Activated T-cell treated with anti-CD3 and anti-CD28 coated beads, Interleukin-2, amount 50 U/mL, for 24 hours (primary cell): ENCODE measurements around the gene TTLL8.

Experiments used
- DNase-seq: peaks from one replicate; pipeline ENCODE4 v3.0.0-alpha.2; 2020
- H3K27ac Mint-ChIP-seq: 2 replicates; pipeline ENCODE4 v1.8.0; 2020; ENCODE audit warnings: mild to moderate bottlenecking, mixed read lengths
- H3K27me3 Mint-ChIP-seq: 2 replicates; pipeline ENCODE4 v1.8.0; 2020; ENCODE audit warnings: mixed read lengths
- H3K36me3 Mint-ChIP-seq: 2 replicates; pipeline ENCODE4 v1.8.0; 2020; ENCODE audit warnings: low read depth, mixed read lengths
- H3K4me1 Mint-ChIP-seq: 2 replicates; pipeline ENCODE4 v1.8.0; 2020; ENCODE audit warnings: low read depth, mixed read lengths
- H3K4me3 Mint-ChIP-seq: 2 replicates; pipeline ENCODE4 v1.8.0; 2020; ENCODE audit warnings: mild to moderate bottlenecking, moderate library complexity, mixed read lengths
- H3K9me3 Mint-ChIP-seq: 2 replicates; pipeline ENCODE4 v1.8.0; 2020; ENCODE audit warnings: mixed read lengths

TTLL8 gene

DNA sequence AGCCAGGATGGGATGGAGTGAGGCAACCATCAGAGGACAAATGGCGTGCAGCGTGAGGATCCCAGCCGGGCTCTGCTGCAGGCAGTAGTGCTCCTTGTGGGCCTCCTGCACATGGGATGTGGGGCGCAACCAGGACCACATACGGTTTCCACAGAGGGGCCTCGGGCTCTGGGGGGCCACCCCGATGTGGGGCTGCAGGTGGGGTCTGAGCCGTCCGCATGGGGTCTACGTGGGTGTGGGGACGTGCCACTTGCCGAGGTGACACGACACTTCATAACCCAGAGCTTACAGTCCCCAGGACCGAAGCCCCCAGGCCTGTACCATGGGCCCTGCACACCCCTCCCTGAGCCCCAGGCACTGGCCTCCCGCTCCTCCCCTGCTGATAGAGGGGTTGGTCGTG lies 10.8 kb downstream of the TTLL8 start:
- no peaks in the 10 kb centered on the region for H3K36me3 Mint-ChIP-seq
- peaks cover 24% of the 10 kb centered on the region for H3K27me3 Mint-ChIP-seq
- no peak overlapping the region for H3K4me3 Mint-ChIP-seq
- no peak for DNase-seq
- no peaks in the 10 kb centered on the region for H3K9me3 Mint-ChIP-seq
- H3K4me1 Mint-ChIP-seq: peaks cover 8% of the 10 kb centered on the region
- no peak overlapping the region for H3K27ac Mint-ChIP-seq

DNA sequence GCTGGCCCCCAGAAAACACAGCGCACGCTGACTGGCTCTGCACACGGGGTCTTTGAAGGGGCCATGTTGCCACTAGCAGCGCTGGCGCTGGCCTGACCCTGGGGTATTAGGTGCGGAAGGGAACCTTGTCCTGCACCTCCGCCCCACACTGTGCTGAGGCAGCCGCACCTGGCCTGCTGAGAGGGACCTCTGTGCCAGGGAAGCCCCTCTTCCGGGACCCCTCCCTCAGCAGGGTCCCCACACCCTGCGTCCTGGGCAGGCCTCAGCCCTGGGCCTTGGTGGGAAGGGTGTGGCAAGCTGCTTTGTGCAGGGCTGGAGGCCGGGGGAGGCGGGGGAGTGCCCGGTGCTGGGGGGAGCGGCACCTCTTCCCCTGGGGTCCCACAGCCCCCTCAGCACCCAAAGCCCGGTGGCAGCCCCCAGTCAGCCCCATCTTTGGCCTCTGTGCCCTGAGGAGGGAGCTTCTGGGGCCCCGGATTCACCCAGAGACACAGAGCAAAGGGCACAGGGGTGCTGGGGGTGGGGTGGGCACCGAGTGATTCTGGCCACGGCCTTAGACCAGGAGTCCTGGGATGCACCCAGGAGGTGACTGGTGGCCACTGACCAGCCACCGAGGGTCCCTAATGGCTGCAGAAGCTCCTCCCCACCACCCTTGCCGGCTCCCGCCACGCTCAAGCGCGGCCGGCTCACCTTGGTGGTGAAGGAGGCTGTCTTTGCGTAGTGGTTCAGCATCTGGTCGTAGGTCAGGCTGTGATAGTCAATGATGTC lies 11.4 kb downstream of the TTLL8 start:
- H3K36me3 Mint-ChIP-seq: no peaks in the 10 kb centered on the region

DNA sequence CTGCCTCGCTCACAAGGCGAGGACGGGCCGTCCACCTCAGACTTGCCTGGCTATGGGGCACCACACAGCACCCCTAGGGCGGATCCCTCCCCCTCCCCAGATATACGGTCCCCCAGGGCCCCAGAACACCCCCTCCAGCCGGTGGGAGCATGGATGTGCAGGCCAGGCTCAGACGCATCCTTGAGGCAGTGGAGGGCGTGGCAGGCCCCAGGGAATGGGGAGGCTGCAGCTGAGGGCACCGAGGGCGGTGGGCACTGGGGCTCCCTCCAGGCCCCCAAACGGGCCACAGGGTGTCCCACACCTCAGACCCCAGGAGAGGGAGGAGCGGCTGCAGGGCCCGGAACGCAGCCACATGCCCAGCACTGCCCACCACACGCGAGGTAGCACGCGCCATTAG lies 12.1 kb downstream of the TTLL8 start:
- Mint-ChIP-seq H3K27ac (no peak overlapping the region), H3K4me3 (no peak overlapping the region), H3K27me3 (peaks cover 24% of the 10 kb centered on the region), H3K36me3 (no peaks in the 10 kb centered on the region), H3K4me1 (peaks cover 8% of the 10 kb centered on the region), H3K9me3 (no peaks in the 10 kb centered on the region)
- DNase-seq: no peak

More for the DNA sequence above, 11.4 kb downstream of the TTLL8 start:
- Mint-ChIP-seq H3K4me3 (no peak overlapping the region), H3K27me3 (peaks cover 24% of the 10 kb centered on the region), H3K9me3 (no peaks in the 10 kb centered on the region), H3K4me1 (peaks cover 8% of the 10 kb centered on the region), H3K27ac (no peak overlapping the region)
- DNase-seq: no peak

- no peak overlapping the region for H3K27ac Mint-ChIP-seq
- H3K4me1 Mint-ChIP-seq: peaks cover 8% of the 10 kb centered on the region
- no peaks in the 10 kb centered on the region for H3K36me3 Mint-ChIP-seq
- peaks cover 24% of the 10 kb centered on the region for H3K27me3 Mint-ChIP-seq
- no peak for DNase-seq
- H3K4me3 Mint-ChIP-seq: no peak overlapping the region
- H3K9me3 Mint-ChIP-seq: no peaks in the 10 kb centered on the region
Observed at GRCh38 chr22:50045211-50046018, 12.7 kb downstream of the TTLL8 start.

- Mint-ChIP-seq H3K27ac (no peak overlapping the region), H3K4me1 (peaks cover 8% of the 10 kb centered on the region), H3K36me3 (no peaks in the 10 kb centered on the region), H3K27me3 (peaks cover 24% of the 10 kb centered on the region), H3K9me3 (no peaks in the 10 kb centered on the region), H3K4me3 (no peak overlapping the region)
- no peak for DNase-seq
Observed at GRCh38 chr22:50044485-50045118, 13.5 kb downstream of the TTLL8 start.

GRCh38 chr22:50041361-50042065 lies 16.6 kb downstream of the TTLL8 start:
- no peak for DNase-seq
- Mint-ChIP-seq H3K27ac (no peak overlapping the region), H3K9me3 (peaks cover 3% of the 10 kb centered on the region), H3K4me1 (peaks cover 8% of the 10 kb centered on the region), H3K36me3 (no peaks in the 10 kb centered on the region), H3K27me3 (peaks cover 24% of the 10 kb centered on the region), H3K4me3 (no peak overlapping the region)

- Mint-ChIP-seq H3K36me3 (no peaks in the 10 kb centered on the region), H3K27me3 (peaks cover 24% of the 10 kb centered on the region), H3K4me1 (peaks cover 8% of the 10 kb centered on the region), H3K9me3 (peaks cover 3% of the 10 kb centered on the region), H3K4me3 (no peak overlapping the region), H3K27ac (no peak overlapping the region)
- DNase-seq: no peak
Observed at GRCh38 chr22:50040717-50041116, 17.4 kb downstream of the TTLL8 start.

- no peak overlapping the region for H3K27ac Mint-ChIP-seq
- peaks cover 8% of the 10 kb centered on the region for H3K4me1 Mint-ChIP-seq
- no peak overlapping the region for H3K4me3 Mint-ChIP-seq
- DNase-seq: no peak
- peaks cover 25% of the 10 kb centered on the region for H3K27me3 Mint-ChIP-seq
- H3K36me3 Mint-ChIP-seq: no peaks in the 10 kb centered on the region
- H3K9me3 Mint-ChIP-seq: peaks cover 3% of the 10 kb centered on the region
Observed at GRCh38 chr22:50039669-50040443, 18.2 kb downstream of the TTLL8 start.

GRCh38 chr22:50035976-50036724 lies 21.9 kb downstream of the TTLL8 start:
- H3K9me3 Mint-ChIP-seq: peaks cover 3% of the 10 kb centered on the region
- H3K27me3 Mint-ChIP-seq: peaks cover 6% of the 10 kb centered on the region
- no peak overlapping the region for H3K4me3 Mint-ChIP-seq
- H3K27ac Mint-ChIP-seq: no peak overlapping the region
- DNase-seq: no peak
- no peaks in the 10 kb centered on the region for H3K36me3 Mint-ChIP-seq
- H3K4me1 Mint-ChIP-seq: no peaks in the 10 kb centered on the region

DNA sequence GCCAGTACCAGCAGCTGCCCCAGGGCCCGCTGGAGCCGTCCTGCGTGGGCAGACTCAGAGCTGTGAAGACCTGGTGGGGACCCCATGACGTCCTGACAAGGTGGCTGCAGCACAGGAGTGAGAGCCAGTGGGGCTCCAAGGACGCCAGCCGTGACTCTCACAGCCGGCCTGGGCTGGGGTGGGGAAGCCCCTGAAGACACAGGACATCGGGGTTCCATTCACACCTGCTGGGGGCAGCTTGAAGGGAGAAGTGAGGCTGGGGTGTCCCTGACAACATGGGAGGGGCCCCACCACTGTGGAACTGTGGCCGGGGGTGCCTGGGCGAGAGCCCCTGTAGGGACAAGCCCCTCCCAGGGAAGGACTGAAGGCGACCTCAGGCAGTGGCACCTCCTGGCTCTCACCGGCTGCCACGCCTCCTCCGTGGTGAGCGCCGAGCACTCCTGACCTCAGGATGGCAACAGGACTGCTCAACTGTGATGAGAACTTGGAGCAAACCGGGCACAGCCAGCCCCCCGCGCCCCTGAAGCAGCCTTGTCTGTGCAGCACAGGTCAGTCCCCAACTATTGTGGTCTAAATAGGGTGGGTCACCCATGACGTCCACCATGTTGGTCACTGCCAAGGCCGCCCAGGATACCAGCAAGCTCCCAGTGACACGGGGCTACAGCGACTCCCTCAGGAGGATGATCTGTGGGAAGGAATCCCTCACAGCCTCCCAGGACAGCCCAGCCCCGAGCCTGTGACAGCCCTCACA lies 22.8 kb downstream of the TTLL8 start:
- H3K27ac Mint-ChIP-seq: no peak overlapping the region
- H3K36me3 Mint-ChIP-seq: no peaks in the 10 kb centered on the region
- H3K4me3 Mint-ChIP-seq: no peak overlapping the region
- peaks cover 6% of the 10 kb centered on the region for H3K27me3 Mint-ChIP-seq
- no peak for DNase-seq
- peaks cover 3% of the 10 kb centered on the region for H3K9me3 Mint-ChIP-seq
- no peaks in the 10 kb centered on the region for H3K4me1 Mint-ChIP-seq

GRCh38 chr22:50034126-50035081 lies 23.7 kb downstream of the TTLL8 start:
- Mint-ChIP-seq H3K27me3 (peaks cover 6% of the 10 kb centered on the region), H3K4me3 (no peak overlapping the region), H3K27ac (no peak overlapping the region), H3K4me1 (peaks cover 5% of the 10 kb centered on the region), H3K9me3 (peaks cover 3% of the 10 kb centered on the region), H3K36me3 (no peaks in the 10 kb centered on the region)
- DNase-seq: no peak
